Psoas muscle (tissue), 8 donors: ENCODE data around the gene DRAXIN. TPM values are rescaled to one million over a fixed set of nuclear protein-coding genes. Genes with fewer than 3 reads are reported as not detected.

Experiments
- ATAC-seq, 4 donors: fragments of 200-7000 bp; cut with Tn5 transposase; one replicate each; pipeline ENCODE4 v1.9.1; 2020; ENCODE audit warnings: moderate library complexity in 3 of 4, mild to moderate bottlenecking in 2 of 4
- DNase-seq, 2 donors: peaks; one replicate each; pipeline ENCODE4 v3.0.0-alpha.2; 2020
- H3K27ac ChIP-seq: fragments of 200-600 bp; one replicate; pipeline ENCODE4 v1.8.0; 2022
- H3K27me3 ChIP-seq, 3 donors: fragments of 200-600 bp in 1 of 3; one replicate each; pipeline versions ENCODE4 v1.6.1 to v1.8.0; 2013 to 2022; ENCODE audit warnings: low read length in 2 of 3, mild to moderate bottlenecking in 2 of 3, moderate library complexity in 1 of 3; ENCODE audit not compliant: insufficient read depth in 3 of 3
- H3K36me3 ChIP-seq, 2 donors: fragments of 200-600 bp in 1 of 2; one replicate each; pipeline versions ENCODE4 v1.6.1 to v1.8.0; 2013 to 2022; ENCODE audit warnings: low read depth in 1 of 2, mild to moderate bottlenecking in 1 of 2, moderate library complexity in 1 of 2; ENCODE audit not compliant: insufficient read depth in 1 of 2
- H3K4me1 ChIP-seq: fragments of 200-600 bp; one replicate; pipeline ENCODE4 v1.8.0; 2022
- H3K4me3 ChIP-seq: fragments of 200-600 bp; one replicate; pipeline ENCODE4 v1.8.0; 2022; ENCODE audit warnings: mild to moderate bottlenecking
- H3K9me3 ChIP-seq: fragments of 200-600 bp; one replicate; pipeline ENCODE4 v1.8.0; 2022
- WGBS, 3 donors: extraction: QIAGEN DNeasy Blood & Tissue Kit; methylation state at CpG; one replicate each; pipeline versions ENCODE4 v1.1.6 to v1.1.7; 2013; 5-methylcytosine and 5-hydroxymethylcytosine counted together
- intact Hi-C, 2 donors: fragments of 100-400 bp; cut with DNase I; formaldehyde crosslinking; loops; one replicate each; pipeline versions ENCODE4 v1.11.0 to v1.14.2; 2022
- polyA plus RNA-seq, 3 donors: library from polyadenylated mRNA; stranded (reverse); fragments of 200-250 nt; gene quantifications; one replicate each; pipeline ENCODE4 v1.2.3, GENCODE V29; 2013
- total RNA-seq, 4 donors: library from RNA; stranded (reverse); fragmentation: NEBNext Ultra II Directional in 2 of 4; extraction: Animal tissue kit (Norgen Biotek cat#: 25700) in 2 of 4; gene quantifications; one replicate each; pipeline versions ENCODE4 v1.2.1 to v1.2.4, GENCODE V29; 2021 to 2023
- TF ChIP-seq, protein P1 (sequence below): fragments of 200-600 bp; IDR thresholded peaks from one replicate; pipeline ENCODE4 v1.8.0; 2022; ENCODE audit warnings: antibody characterized with exemption
- donor health status: healthy with polysubstance abuse.
- donor health status: DM: no; HTN: no; CAD: no; lungs with moderate emphysema.
- donor health status: Bipolar disorder and iron deficiency.
- donor health status: healthy.
- donor health status: DM: yes; HTN: yes; CAD: no.
- donor health status: DM: no; HTN: no; CAD: no.
- donor health status: DM: no; HTN: no; CAD: no.
- donor health status: DM: yes; HTN: yes; CAD: no.

Gene DRAXIN
- total and polyA plus RNA-seq, 7 donors: 0.01 to 0.65 (median 0.04) TPM; not detected in 4

GRCh38 chr1:11771481-11772043 lies 80.1 kb downstream of the DRAXIN start:
- intact Hi-C loops: no loop called here
- DNase-seq (no peak), ATAC-seq (no peak)
- H3K4me3 ChIP-seq: no peak overlapping the region
- H3K36me3 ChIP-seq: no peaks in the 10 kb centered on the region
- no peaks in the 10 kb centered on the region for H3K9me3 ChIP-seq
- H3K4me1 ChIP-seq: no peaks in the 10 kb centered on the region
- WGBS, 3 donors: 64 to 70% (median 68%) methylated on average over 11 of the region's 11 CpGs
- TF ChIP-seq, protein P1, sequence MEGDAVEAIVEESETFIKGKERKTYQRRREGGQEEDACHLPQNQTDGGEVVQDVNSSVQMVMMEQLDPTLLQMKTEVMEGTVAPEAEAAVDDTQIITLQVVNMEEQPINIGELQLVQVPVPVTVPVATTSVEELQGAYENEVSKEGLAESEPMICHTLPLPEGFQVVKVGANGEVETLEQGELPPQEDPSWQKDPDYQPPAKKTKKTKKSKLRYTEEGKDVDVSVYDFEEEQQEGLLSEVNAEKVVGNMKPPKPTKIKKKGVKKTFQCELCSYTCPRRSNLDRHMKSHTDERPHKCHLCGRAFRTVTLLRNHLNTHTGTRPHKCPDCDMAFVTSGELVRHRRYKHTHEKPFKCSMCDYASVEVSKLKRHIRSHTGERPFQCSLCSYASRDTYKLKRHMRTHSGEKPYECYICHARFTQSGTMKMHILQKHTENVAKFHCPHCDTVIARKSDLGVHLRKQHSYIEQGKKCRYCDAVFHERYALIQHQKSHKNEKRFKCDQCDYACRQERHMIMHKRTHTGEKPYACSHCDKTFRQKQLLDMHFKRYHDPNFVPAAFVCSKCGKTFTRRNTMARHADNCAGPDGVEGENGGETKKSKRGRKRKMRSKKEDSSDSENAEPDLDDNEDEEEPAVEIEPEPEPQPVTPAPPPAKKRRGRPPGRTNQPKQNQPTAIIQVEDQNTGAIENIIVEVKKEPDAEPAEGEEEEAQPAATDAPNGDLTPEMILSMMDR: no peak
- H3K27ac ChIP-seq: no peak overlapping the region
- H3K27me3 ChIP-seq: no peaks in the 10 kb centered on the region

- Histone ChIP-seq H3K4me3 (no peak overlapping the region), H3K27me3 (no peaks in the 10 kb centered on the region), H3K36me3 (no peaks in the 10 kb centered on the region), H3K4me1 (no peaks in the 10 kb centered on the region), H3K27ac (no peak overlapping the region), H3K9me3 (no peaks in the 10 kb centered on the region)
- TF ChIP-seq, protein P1: no peak
- intact Hi-C loops: no loop called here
- ATAC-seq (no peak), DNase-seq (no peak)
- WGBS, 3 donors: 60 to 73% (median 67%) methylated on average over 5 of the region's 5 CpGs
Measured at GRCh38 chr1:11772458-11772857, 80.9 kb downstream of the DRAXIN start.

- no peaks in the 10 kb centered on the region for H3K9me3 ChIP-seq
- H3K27ac ChIP-seq: no peak overlapping the region
- ATAC-seq (no peak), DNase-seq (no peak)
- intact Hi-C loops: no loop called here
- WGBS, 3 donors: 85 to 96% (median 89%) methylated on average over 8 to 9 of the region's 9 CpGs
- TF ChIP-seq, protein P1: no peak
- H3K4me1 ChIP-seq: no peaks in the 10 kb centered on the region
- no peaks in the 10 kb centered on the region for H3K36me3 ChIP-seq
- no peaks in the 10 kb centered on the region for H3K27me3 ChIP-seq
- H3K4me3 ChIP-seq: no peak overlapping the region
Measured at GRCh38 chr1:11774753-11775152, 83.2 kb downstream of the DRAXIN start.

Other genes starting within 250 kb of the DRAXIN start
- under 1 TPM in 1 of 4 donors, not detected in 3; 0.04 TPM for gene DISP3, start 212.6 kb upstream of the DRAXIN start, total RNA-seq
- under 1 TPM; 0.01 to 0.03 (median 0.01) TPM for gene DISP3, start 212.6 kb upstream of the DRAXIN start, polyA plus RNA-seq
- gene FBXO2, start 37.3 kb upstream of the DRAXIN start, total RNA-seq: 1 to 10 TPM; 1.2 to 3.5 (median 2.3) TPM
- gene FBXO2, start 37.3 kb upstream of the DRAXIN start, polyA plus RNA-seq: 10 to 100 TPM in 1 of 3 donors, 1 to 10 TPM in 1, under 1 TPM in 1; 0.35 to 20.9 (median 1.1) TPM
- gene FBXO44, start 36.8 kb upstream of the DRAXIN start, total RNA-seq: 1 to 10 TPM; 2.9 to 8.4 (median 4.6) TPM
- gene FBXO44, start 36.8 kb upstream of the DRAXIN start, polyA plus RNA-seq: 1 to 10 TPM; 3.6 to 5.0 (median 3.8) TPM
- 10 to 100 TPM; 10.2 to 17.3 (median 13.1) TPM for gene FBXO6, start 27.5 kb upstream of the DRAXIN start, total RNA-seq
- 10 to 100 TPM; 10.2 to 27.1 (median 21.4) TPM for gene FBXO6, start 27.5 kb upstream of the DRAXIN start, polyA plus RNA-seq
- gene MAD2L2, start 10.6 kb upstream of the DRAXIN start, total RNA-seq: 10 to 100 TPM; 25.9 to 39.0 (median 28.8) TPM
- 10 to 100 TPM; 39.1 to 61.8 (median 40.5) TPM for gene MAD2L2, start 10.6 kb upstream of the DRAXIN start, polyA plus RNA-seq
- gene AGTRAP, start 44.4 kb downstream of the DRAXIN start, total RNA-seq: 10 to 100 TPM; 28.5 to 46.0 (median 42.2) TPM
- 100 to 1,000 TPM in 2 of 3 donors, 10 to 100 TPM in 1; 36.9 to 179 (median 138) TPM for gene AGTRAP, start 44.4 kb downstream of the DRAXIN start, polyA plus RNA-seq
- gene C1orf167, start 70.5 kb downstream of the DRAXIN start, total RNA-seq: 1 to 10 TPM; 1.8 to 5.3 (median 3.4) TPM
- 1 to 10 TPM; 1.9 to 2.5 (median 2.1) TPM for gene C1orf167, start 70.5 kb downstream of the DRAXIN start, polyA plus RNA-seq
- gene MTHFR, start 114.3 kb downstream of the DRAXIN start, total RNA-seq: 10 to 100 TPM; 12.7 to 26.2 (median 17.6) TPM
- gene MTHFR, start 114.3 kb downstream of the DRAXIN start, polyA plus RNA-seq: 10 to 100 TPM in 1 of 3 donors, 1 to 10 TPM in 2; 5.8 to 21.7 (median 8.6) TPM
- 10 to 100 TPM in 1 of 4 donors, 1 to 10 TPM in 3; 5.5 to 17.5 (median 8.1) TPM for gene CLCN6, start 114.5 kb downstream of the DRAXIN start, total RNA-seq
- 10 to 100 TPM in 1 of 3 donors, 1 to 10 TPM in 2; 6.0 to 12.0 (median 8.3) TPM for gene CLCN6, start 114.5 kb downstream of the DRAXIN start, polyA plus RNA-seq
- gene NPPA, start 156.1 kb downstream of the DRAXIN start, total RNA-seq: 1 to 10 TPM in 2 of 4 donors, under 1 TPM in 2; 0.28 to 2.1 (median 0.92) TPM
- gene NPPA, start 156.1 kb downstream of the DRAXIN start, polyA plus RNA-seq: 1 to 10 TPM in 1 of 3 donors, under 1 TPM in 2; 0.08 to 3.6 (median 0.13) TPM
- under 1 TPM in 1 of 4 donors, not detected in 3; 0.39 TPM for gene NPPB, start 167.2 kb downstream of the DRAXIN start, total RNA-seq
- gene NPPB, start 167.2 kb downstream of the DRAXIN start, polyA plus RNA-seq: 1 to 10 TPM in 1 of 3 donors, under 1 TPM in 1, not detected in 1; 0.37 to 1.6 TPM
- 10 to 100 TPM; 29.7 to 35.8 (median 33.4) TPM for gene KIAA2013, start 234.7 kb downstream of the DRAXIN start, total RNA-seq
- gene KIAA2013, start 234.7 kb downstream of the DRAXIN start, polyA plus RNA-seq: 10 to 100 TPM; 24.4 to 79.7 (median 34.7) TPM
- 10 to 100 TPM; 25.1 to 52.3 (median 35.7) TPM for gene PLOD1, start 243.0 kb downstream of the DRAXIN start, total RNA-seq
- 10 to 100 TPM; 33.5 to 48.6 (median 39.1) TPM for gene PLOD1, start 243.0 kb downstream of the DRAXIN start, polyA plus RNA-seq